ENCODE measurements around the gene NOP16.

NOP16 gene

GRCh38 chr5:176388003-176388443 lies 375 bp downstream of the NOP16 start:
- DNase-seq (ENCODE audit: low spot score) (peak; percentile 13), FAIRE-seq (no peak)

- FAIRE-seq (no peak), DNase-seq (ENCODE audit: low spot score) (no peak)
These were observed 943 bp downstream of the NOP16 start for GRCh38 chr5:176387384-176387925.

- FAIRE-seq = no peak
These were observed 1.9 kb downstream of the NOP16 start for GRCh38 chr5:176386491-176386890.

GRCh38 chr5:176384991-176385390 lies 3.4 kb downstream of the NOP16 start:
- no peak for DNase-seq (ENCODE audit: low spot score)

More at GRCh38 chr5:176386491-176386890, 1.9 kb downstream of the NOP16 start:
- DNase-seq (ENCODE audit: low spot score) = no peak

GRCh38 chr5:176384366-176384930 lies 4.0 kb downstream of the NOP16 start:
- FAIRE-seq = no peak
- no peak for DNase-seq (ENCODE audit: low spot score)

More at GRCh38 chr5:176384991-176385390, 3.4 kb downstream of the NOP16 start:
- FAIRE-seq = no peak

- DNase-seq (ENCODE audit: low spot score) (no peak), FAIRE-seq (no peak)
These were observed 4.4 kb downstream of the NOP16 start for GRCh38 chr5:176383961-176384360.

GRCh38 chr5:176383248-176383905 lies 5.0 kb downstream of the NOP16 start:
- FAIRE-seq (no peak), DNase-seq (ENCODE audit: low spot score) (no peak)

GRCh38 chr5:176382721-176383120 lies 5.7 kb downstream of the NOP16 start:
- DNase-seq (ENCODE audit: low spot score) = no peak
- FAIRE-seq = no peak

- FAIRE-seq = no peak
These were observed 6.4 kb downstream of the NOP16 start for GRCh38 chr5:176381979-176382378.

GRCh38 chr5:176381423-176381822 lies 7.0 kb downstream of the NOP16 start:
- FAIRE-seq = no peak

More at GRCh38 chr5:176381979-176382378, 6.4 kb downstream of the NOP16 start:
- DNase-seq (ENCODE audit: low spot score) = no peak

GRCh38 chr5:176379881-176380280 lies 8.5 kb downstream of the NOP16 start:
- FAIRE-seq = no peak
- DNase-seq (ENCODE audit: low spot score) = no peak

More at GRCh38 chr5:176381423-176381822, 7.0 kb downstream of the NOP16 start:
- no peak for DNase-seq (ENCODE audit: low spot score)

- DNase-seq (ENCODE audit: low spot score) = no peak
- FAIRE-seq = no peak
These were observed 15.1 kb downstream of the NOP16 start for GRCh38 chr5:176373100-176373818.

- FAIRE-seq (no peak), DNase-seq (ENCODE audit: low spot score) (no peak)
These were observed 16.5 kb downstream of the NOP16 start for GRCh38 chr5:176371621-176372539.

GRCh38 chr5:176369934-176370711 lies 18.3 kb downstream of the NOP16 start:
- DNase-seq (ENCODE audit: low spot score) = no peak
- no peak for FAIRE-seq

GRCh38 chr5:176368726-176369125 lies 19.7 kb downstream of the NOP16 start:
- no peak for DNase-seq (ENCODE audit: low spot score)
- FAIRE-seq = no peak

GRCh38 chr5:176366232-176366894 lies 22.0 kb downstream of the NOP16 start:
- DNase-seq (ENCODE audit: low spot score) = no peak

GRCh38 chr5:176365351-176366231 lies 22.8 kb downstream of the NOP16 start, which contains the start of gene ARL10:
Gene ARL10, plus strand, starts transcription at chr5:176365487. Its CDS starts 77 bp downstream, at chr5:176365564.
- FAIRE-seq = no peak

More at GRCh38 chr5:176366232-176366894, 22.0 kb downstream of the NOP16 start:
- FAIRE-seq = no peak

GRCh38 chr5:176364765-176365350 lies 23.5 kb downstream of the NOP16 start:
- FAIRE-seq (no peak), DNase-seq (ENCODE audit: low spot score) (no peak)

More at GRCh38 chr5:176365351-176366231, 22.8 kb downstream of the NOP16 start, which contains the start of gene ARL10:
- no peak for DNase-seq (ENCODE audit: low spot score)

Data from RCC 7860 (cell line).